Measurements from ENCODE around the gene BCL7A.

BCL7A gene

GRCh38 chr12:122079532-122080081 lies 57.9 kb downstream of the BCL7A start:
- DNase-seq = peak; percentile 7

- DNase-seq = peak; percentile 22
Observed at GRCh38 chr12:122080149-122081082, 58.7 kb downstream of the BCL7A start.

- no peak for DNase-seq
Observed at GRCh38 chr12:122081083-122081696, 59.5 kb downstream of the BCL7A start.

- no peak for DNase-seq
Observed at GRCh38 chr12:122081697-122082221, 60.1 kb downstream of the BCL7A start.

GRCh38 chr12:122082621-122083356 lies 61.1 kb downstream of the BCL7A start:
- DNase-seq = no peak

- DNase-seq = no peak
Observed at GRCh38 chr12:122084857-122085405, 63.2 kb downstream of the BCL7A start.

- DNase-seq = no peak
Observed at GRCh38 chr12:122085591-122085990, 63.9 kb downstream of the BCL7A start.

GRCh38 chr12:122086116-122086515 lies 64.4 kb downstream of the BCL7A start:
- DNase-seq = no peak

GRCh38 chr12:122086641-122087285 lies 65.1 kb downstream of the BCL7A start:
- no peak for DNase-seq

- no peak for DNase-seq
Observed at GRCh38 chr12:122087431-122088178, 65.9 kb downstream of the BCL7A start.

GRCh38 chr12:122088179-122088810 lies 66.6 kb downstream of the BCL7A start:
- DNase-seq = no peak

- no peak for DNase-seq
Observed at GRCh38 chr12:122089077-122089476, 67.4 kb downstream of the BCL7A start.

- no peak for DNase-seq
Observed at GRCh38 chr12:122090759-122091515, 69.3 kb downstream of the BCL7A start.

GRCh38 chr12:122093098-122093883 lies 71.6 kb downstream of the BCL7A start:
- no peak for DNase-seq

GRCh38 chr12:122094137-122094734 lies 72.6 kb downstream of the BCL7A start:
- no peak for DNase-seq

GRCh38 chr12:122094735-122095631 lies 73.3 kb downstream of the BCL7A start:
- no peak for DNase-seq

- no peak for DNase-seq
Observed at GRCh38 chr12:122096014-122096413, 74.3 kb downstream of the BCL7A start.
